RCC 7860 (cell line): ENCODE measurements around the gene LDB2.
"Not testable (repeated sequence)": the region's sequence is repeated elsewhere in the genome, so short reads cannot be mapped to it uniquely, and the experiment has no call there.

Experiments used
- DNase-seq: peaks from one replicate; pipeline ENCODE4 v3.0.0-alpha.2; 2015; ENCODE audit warnings: low spot score
- FAIRE-seq: peaks from 2 replicates; lab custom pipeline; 2012; peaks lifted over from hg19 to GRCh38; lab: Jason Lieb, UNC

The LDB2 gene

GRCh38 chr4:16579866-16580265, 318.6 kb downstream of the LDB2 start:
- no peak for FAIRE-seq
- peak; percentile 16 for DNase-seq

- DNase-seq: no peak
Measured at GRCh38 chr4:16577177-16577576, 321.3 kb downstream of the LDB2 start.

GRCh38 chr4:16574981-16575380, 323.5 kb downstream of the LDB2 start:
- FAIRE-seq: no peak
- no peak for DNase-seq

More at GRCh38 chr4:16577177-16577576, 321.3 kb downstream of the LDB2 start:
- no peak for FAIRE-seq

- DNase-seq: no peak
- FAIRE-seq: no peak
Measured at GRCh38 chr4:16573739-16574138, 324.7 kb downstream of the LDB2 start.

GRCh38 chr4:16573206-16573605, 325.2 kb downstream of the LDB2 start:
- FAIRE-seq: no peak

GRCh38 chr4:16572631-16573030, 325.8 kb downstream of the LDB2 start:
- DNase-seq: no peak
- FAIRE-seq: no peak

More at GRCh38 chr4:16573206-16573605, 325.2 kb downstream of the LDB2 start:
- DNase-seq: peak; percentile 9

GRCh38 chr4:16572161-16572560, 326.3 kb downstream of the LDB2 start:
- DNase-seq (no peak), FAIRE-seq (no peak)

GRCh38 chr4:16569790-16570189, 328.7 kb downstream of the LDB2 start:
- DNase-seq (no peak), FAIRE-seq (no peak)

GRCh38 chr4:16557316-16557715, 341.1 kb downstream of the LDB2 start:
- not testable (repeated sequence) for DNase-seq, FAIRE-seq

GRCh38 chr4:16555156-16555555, 343.3 kb downstream of the LDB2 start:
- FAIRE-seq (no peak), DNase-seq (no peak)

GRCh38 chr4:16550531-16550930, 347.9 kb downstream of the LDB2 start:
- no peak for DNase-seq
- FAIRE-seq: no peak

- DNase-seq: no peak
- FAIRE-seq: no peak
Measured at GRCh38 chr4:16545656-16546055, 352.8 kb downstream of the LDB2 start.

- no peak for FAIRE-seq
- no peak for DNase-seq
Measured at GRCh38 chr4:16544869-16545268, 353.6 kb downstream of the LDB2 start.

- no peak for FAIRE-seq
Measured at GRCh38 chr4:16544251-16544721, 354.2 kb downstream of the LDB2 start.

GRCh38 chr4:16537926-16538325, 360.5 kb downstream of the LDB2 start:
- FAIRE-seq: no peak

More at GRCh38 chr4:16544251-16544721, 354.2 kb downstream of the LDB2 start:
- DNase-seq: no peak

GRCh38 chr4:16532240-16532970, 366.0 kb downstream of the LDB2 start:
- FAIRE-seq (no peak), DNase-seq (no peak)

More at GRCh38 chr4:16537926-16538325, 360.5 kb downstream of the LDB2 start:
- DNase-seq: no peak

GRCh38 chr4:16530688-16531635, 367.5 kb downstream of the LDB2 start:
- FAIRE-seq: no peak

GRCh38 chr4:16524911-16525554, 373.4 kb downstream of the LDB2 start:
- DNase-seq: no peak
- no peak for FAIRE-seq

More at GRCh38 chr4:16530688-16531635, 367.5 kb downstream of the LDB2 start:
- DNase-seq: no peak

- FAIRE-seq (no peak), DNase-seq (no peak)
Measured at GRCh38 chr4:16524406-16524805, 374.0 kb downstream of the LDB2 start.

- not testable (repeated sequence) for DNase-seq, FAIRE-seq
Measured at GRCh38 chr4:16523526-16523925, 374.9 kb downstream of the LDB2 start.
